Stimulated activated CD4-positive, alpha-beta T cell treated with anti-CD3 and anti-CD28 coated beads, TNF-alpha, amount 100 ng/mL, for 48 hours (primary cell): ENCODE measurements around the gene PRKG1.

Experiments used
- DNase-seq, 3 donors: peaks; one replicate each; pipeline ENCODE4 v3.0.0-alpha.2; 2020; ENCODE audit warnings: low read depth in 3 of 3

The PRKG1 gene

DNA sequence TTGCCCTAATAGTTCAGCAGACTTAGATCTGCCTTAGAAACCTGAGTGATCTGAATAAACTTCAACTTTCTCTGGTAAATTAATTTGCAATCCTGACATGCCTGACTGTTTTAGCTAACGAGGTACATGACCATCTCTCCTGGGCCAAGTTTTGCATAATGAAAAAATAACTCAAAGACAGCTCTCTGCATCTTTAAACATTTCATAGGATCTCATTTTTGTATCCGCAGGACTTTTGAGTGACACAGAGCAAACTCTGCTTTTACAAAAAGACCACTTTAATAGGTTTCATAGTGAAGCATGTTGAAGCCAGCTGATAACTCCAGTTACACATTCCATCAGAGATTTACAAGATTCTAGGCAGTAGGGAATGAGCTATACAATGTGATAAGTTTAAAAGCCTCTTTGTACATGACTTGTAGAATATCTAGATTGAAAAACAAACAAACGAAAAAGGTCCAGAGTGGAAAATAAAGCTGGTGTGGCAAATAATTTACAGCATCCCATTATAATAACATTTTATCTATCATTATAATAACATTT lies 2.1 kb downstream of the PRKG1 start:
- no peak for DNase-seq

DNA sequence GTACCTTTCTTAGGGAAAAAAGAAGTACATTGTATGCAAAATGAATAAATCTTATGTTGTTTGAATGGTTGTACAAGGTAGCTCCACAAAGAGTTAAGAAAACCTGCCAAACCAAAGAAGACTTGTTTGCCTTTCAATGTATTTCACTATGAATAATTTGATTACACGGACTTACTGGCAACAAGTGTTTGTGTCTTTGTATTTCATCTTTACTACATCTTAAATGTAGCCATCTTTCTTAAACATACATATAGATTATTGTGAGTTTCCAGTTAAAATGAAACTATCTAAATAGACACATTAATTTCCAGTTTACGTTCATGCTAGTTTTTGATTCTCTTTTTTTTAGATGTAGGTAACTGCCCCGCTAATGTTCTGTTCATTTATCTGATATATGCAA lies 2.8 kb downstream of the PRKG1 start:
- DNase-seq, result no peak

DNA sequence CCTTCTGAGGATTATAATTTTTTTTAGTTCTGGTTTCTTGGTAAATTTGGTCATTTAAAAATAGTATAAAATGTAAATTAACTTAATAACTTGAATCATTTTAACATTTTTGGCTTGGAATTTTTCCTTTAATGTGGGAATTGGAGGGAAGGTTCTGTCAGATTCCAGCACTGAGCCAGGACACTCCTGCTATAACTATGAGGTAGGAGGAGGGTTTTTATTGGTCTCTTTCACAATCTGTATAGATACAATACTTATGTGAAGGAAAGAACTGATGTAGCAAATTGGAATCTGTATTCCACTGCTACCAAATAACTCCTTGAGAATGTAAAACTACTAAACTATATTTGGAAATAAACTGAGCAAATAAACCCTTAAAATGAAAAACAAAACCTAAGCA lies 3.2 kb downstream of the PRKG1 start:
- DNase-seq, result no peak

GRCh38 chr10:51079331-51079730 lies 5.0 kb downstream of the PRKG1 start:
- DNase-seq, result no peak

GRCh38 chr10:51079766-51080165 lies 5.5 kb downstream of the PRKG1 start:
- no peak for DNase-seq

GRCh38 chr10:51080311-51081006 lies 6.2 kb downstream of the PRKG1 start:
- DNase-seq, result no peak

- no peak for DNase-seq
Observed at GRCh38 chr10:51082857-51083256, 8.6 kb downstream of the PRKG1 start.

DNA sequence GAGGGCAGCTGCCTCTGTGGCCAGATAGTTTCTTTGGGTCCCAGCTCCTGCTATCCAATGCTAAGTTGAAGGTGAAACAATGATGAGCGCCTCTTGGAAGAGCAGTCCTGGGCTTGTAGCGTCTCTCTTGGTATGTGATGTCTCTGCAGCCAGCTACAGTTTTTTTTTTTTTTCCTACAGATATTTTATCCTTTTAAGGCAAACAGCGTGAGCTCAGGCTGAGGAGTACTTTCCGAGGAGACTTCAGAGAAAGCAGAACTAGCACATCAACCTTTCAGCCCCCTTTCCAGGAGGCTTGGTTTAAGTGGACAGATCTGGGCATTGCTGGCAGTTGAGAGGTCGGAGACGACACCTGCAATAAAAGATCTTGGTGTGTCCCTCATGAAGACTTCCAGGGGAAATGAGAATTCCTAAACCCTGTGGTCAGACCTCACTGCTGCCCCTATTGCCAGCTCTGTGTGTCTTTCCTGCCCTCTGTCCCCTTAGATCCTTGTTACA lies 9.1 kb downstream of the PRKG1 start:
- no peak for DNase-seq

GRCh38 chr10:51085204-51085603 lies 10.9 kb downstream of the PRKG1 start:
- no peak for DNase-seq

GRCh38 chr10:51086710-51087109 lies 12.4 kb downstream of the PRKG1 start:
- no peak for DNase-seq

DNA sequence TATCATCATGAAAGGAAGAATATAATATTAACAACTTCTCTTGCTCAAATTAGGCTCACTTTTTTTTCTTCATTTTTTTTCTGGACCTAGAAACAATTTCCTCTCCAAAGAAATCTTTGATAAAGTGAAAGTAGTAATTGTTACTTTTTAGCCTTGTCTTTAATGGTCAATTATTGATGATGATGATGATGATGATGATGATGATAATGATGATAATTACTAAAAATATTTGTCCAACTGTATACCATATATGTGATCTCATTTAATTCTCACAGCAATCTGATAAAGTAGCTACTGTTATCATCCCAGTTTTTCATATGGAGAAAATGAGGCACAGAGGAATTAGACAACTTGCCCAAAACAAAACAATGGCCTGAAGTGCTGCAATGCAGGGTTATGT lies 12.8 kb downstream of the PRKG1 start:
- no peak for DNase-seq

DNA sequence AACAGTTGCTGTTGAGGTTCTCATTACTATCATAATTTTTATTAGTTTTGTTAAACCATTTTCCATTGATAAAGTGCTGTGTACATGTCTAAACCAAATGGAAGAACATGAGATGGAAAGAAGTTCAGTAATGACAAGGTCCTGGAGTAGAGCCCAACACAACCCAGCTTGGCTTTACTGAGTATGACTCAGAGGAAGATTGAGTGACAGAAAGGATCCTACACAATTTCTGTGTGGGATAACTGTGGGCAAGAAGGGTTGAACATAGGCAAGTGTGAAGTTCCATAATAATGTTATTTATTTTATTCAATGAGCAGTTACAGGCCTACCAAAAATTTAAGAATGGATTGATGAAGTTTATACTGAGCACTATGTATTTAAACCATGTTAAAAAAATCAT lies 15.9 kb downstream of the PRKG1 start:
- no peak for DNase-seq

GRCh38 chr10:51092402-51092801 lies 18.1 kb downstream of the PRKG1 start:
- DNase-seq, result no peak

GRCh38 chr10:51095444-51095843 lies 21.2 kb downstream of the PRKG1 start:
- no peak for DNase-seq

GRCh38 chr10:51097546-51097945 lies 23.3 kb downstream of the PRKG1 start:
- no peak for DNase-seq

DNA sequence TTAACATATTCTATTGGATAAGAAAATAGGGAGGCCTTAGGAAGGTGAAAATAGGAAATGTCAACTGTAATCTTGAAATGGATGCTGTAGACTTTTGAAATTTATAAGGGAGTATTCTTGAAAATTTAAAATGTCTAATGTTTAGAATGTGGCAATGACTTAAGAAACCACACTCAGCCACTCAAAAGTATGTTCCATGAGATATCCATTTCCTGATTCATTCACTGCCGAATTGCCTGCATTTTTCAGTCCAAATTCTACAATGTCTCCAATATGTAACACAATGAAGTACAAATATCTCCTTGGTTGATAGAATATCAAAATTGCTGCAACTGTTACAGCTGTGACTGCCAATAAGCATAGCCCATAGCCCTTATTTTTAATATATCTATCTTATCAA lies 25.9 kb downstream of the PRKG1 start:
- no peak for DNase-seq

- no peak for DNase-seq
Observed at GRCh38 chr10:51103554-51104217, 29.4 kb downstream of the PRKG1 start.

GRCh38 chr10:51106311-51106945 lies 32.1 kb downstream of the PRKG1 start:
- no peak for DNase-seq

- DNase-seq, result no peak
Observed at GRCh38 chr10:51108406-51108805, 34.1 kb downstream of the PRKG1 start.

GRCh38 chr10:51109801-51110533 lies 35.7 kb downstream of the PRKG1 start:
- no peak for DNase-seq

DNA sequence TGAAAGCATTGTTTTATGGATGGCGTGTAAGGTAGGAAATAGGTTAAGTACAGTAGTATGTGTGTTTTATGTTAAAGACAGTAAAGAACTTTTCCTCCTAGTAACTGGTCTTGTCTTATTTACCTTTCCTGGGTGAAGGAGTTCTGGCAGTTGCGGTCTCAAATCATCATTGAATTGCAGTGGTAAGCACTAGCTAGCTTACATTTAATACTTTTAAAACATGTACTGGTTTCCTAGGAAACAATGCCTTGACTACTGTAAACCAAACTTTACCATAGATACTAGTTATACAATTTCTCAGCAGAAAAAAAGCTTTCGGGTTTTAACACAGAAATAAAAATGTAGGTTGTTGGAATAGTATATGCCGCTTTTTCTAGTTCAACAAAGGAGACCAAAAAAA lies 37.7 kb downstream of the PRKG1 start:
- no peak for DNase-seq

DNA sequence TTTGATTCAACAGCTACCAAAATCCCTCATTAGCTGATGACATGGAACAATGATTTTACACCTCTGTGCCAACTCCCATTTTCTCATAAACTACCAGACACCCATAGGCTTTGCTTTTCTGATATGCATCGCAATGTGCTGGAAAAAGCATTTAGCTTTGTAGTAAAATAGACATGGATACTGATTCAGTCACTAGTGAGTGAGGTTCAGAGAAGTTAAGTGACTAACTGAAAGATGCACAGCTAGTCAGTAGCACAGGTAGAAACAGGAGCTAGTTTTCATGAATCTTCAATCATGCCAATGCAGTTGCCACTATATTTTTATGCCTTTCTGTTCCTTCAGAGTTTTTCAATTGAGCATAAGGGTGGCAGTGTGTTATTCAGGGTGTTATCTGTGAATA lies 38.7 kb downstream of the PRKG1 start:
- DNase-seq, result no peak
